ENCODE measurements around the gene DPYD.

Gene DPYD

GRCh38 chr1:97727029-97727428 lies 193.8 kb downstream of the DPYD start:
- no peaks in the 10 kb centered on the region for H3K27me3 ChIP-seq (ENCODE audit: insufficient read depth, insufficient read length)
- no peak overlapping the region for H3K4me3 ChIP-seq (ENCODE audit: insufficient read length, low read depth)
- no peaks in the 10 kb centered on the region for H3K4me1 ChIP-seq (ENCODE audit: insufficient read depth, insufficient read length)
- H3K9me3 ChIP-seq (ENCODE audit: insufficient read depth, low read length), result no peaks in the 10 kb centered on the region
- H3K36me3 ChIP-seq (ENCODE audit: insufficient read depth, insufficient read length, low read length), result no peaks in the 10 kb centered on the region
- TF ChIP-seq ZNF274 (IDR thresholded peaks at IDR 0.05; ENCODE audit: low read depth, low read length) (no peak), YY1 (IDR thresholded peaks at IDR 0.05; ENCODE audit: insufficient read depth, insufficient read length) (no peak), SUZ12 (IDR thresholded peaks at IDR 0.05; ENCODE audit: extremely low read depth, insufficient read depth, insufficient read length) (no peak)
- DNase-seq (ENCODE audit: low read depth, low spot score), result no peak
- no peak overlapping the region for H3K9ac ChIP-seq (ENCODE audit: insufficient read length, low read depth)

GRCh38 chr1:97726386-97726785 lies 194.4 kb downstream of the DPYD start:
- no peak for DNase-seq (ENCODE audit: low read depth, low spot score)
- Histone ChIP-seq H3K4me1 (ENCODE audit: insufficient read depth, insufficient read length) (no peaks in the 10 kb centered on the region), H3K4me3 (ENCODE audit: insufficient read length, low read depth) (no peak overlapping the region), H3K27me3 (ENCODE audit: insufficient read depth, insufficient read length) (no peaks in the 10 kb centered on the region), H3K36me3 (ENCODE audit: insufficient read depth, insufficient read length, low read length) (no peaks in the 10 kb centered on the region), H3K9ac (ENCODE audit: insufficient read length, low read depth) (no peak overlapping the region), H3K9me3 (ENCODE audit: insufficient read depth, low read length) (no peaks in the 10 kb centered on the region)
- TF ChIP-seq YY1 (IDR thresholded peaks at IDR 0.05; ENCODE audit: insufficient read depth, insufficient read length) (no peak), ZNF274 (IDR thresholded peaks at IDR 0.05; ENCODE audit: low read depth, low read length) (no peak), SUZ12 (IDR thresholded peaks at IDR 0.05; ENCODE audit: extremely low read depth, insufficient read depth, insufficient read length) (no peak)

GRCh38 chr1:97721221-97721620 lies 199.6 kb downstream of the DPYD start:
- DNase-seq (ENCODE audit: low read depth, low spot score), result no peak
- Histone ChIP-seq H3K4me1 (ENCODE audit: insufficient read depth, insufficient read length) (no peaks in the 10 kb centered on the region), H3K4me3 (ENCODE audit: insufficient read length, low read depth) (no peak overlapping the region), H3K36me3 (ENCODE audit: insufficient read depth, insufficient read length, low read length) (no peaks in the 10 kb centered on the region), H3K9me3 (ENCODE audit: insufficient read depth, low read length) (no peaks in the 10 kb centered on the region), H3K9ac (ENCODE audit: insufficient read length, low read depth) (no peak overlapping the region), H3K27me3 (ENCODE audit: insufficient read depth, insufficient read length) (no peaks in the 10 kb centered on the region)
- no peak for TF ChIP-seq YY1 (IDR thresholded peaks at IDR 0.05; ENCODE audit: insufficient read depth, insufficient read length)
- TF ChIP-seq SUZ12 (IDR thresholded peaks at IDR 0.05; ENCODE audit: extremely low read depth, insufficient read depth, insufficient read length), result no peak
- TF ChIP-seq ZNF274 (IDR thresholded peaks at IDR 0.05; ENCODE audit: low read depth, low read length), result no peak

- no peak overlapping the region for H3K4me3 ChIP-seq (ENCODE audit: insufficient read length, low read depth)
Observed at GRCh38 chr1:97712980-97713379, 207.9 kb downstream of the DPYD start.

GRCh38 chr1:97711858-97712257 lies 209.0 kb downstream of the DPYD start:
- TF ChIP-seq ZNF274 (IDR thresholded peaks at IDR 0.05; ENCODE audit: low read depth, low read length) (no peak), YY1 (IDR thresholded peaks at IDR 0.05; ENCODE audit: insufficient read depth, insufficient read length) (no peak), SUZ12 (IDR thresholded peaks at IDR 0.05; ENCODE audit: extremely low read depth, insufficient read depth, insufficient read length) (no peak)
- Histone ChIP-seq H3K9ac (ENCODE audit: insufficient read length, low read depth) (no peak overlapping the region), H3K4me3 (ENCODE audit: insufficient read length, low read depth) (no peak overlapping the region), H3K9me3 (ENCODE audit: insufficient read depth, low read length) (no peaks in the 10 kb centered on the region), H3K36me3 (ENCODE audit: insufficient read depth, insufficient read length, low read length) (no peaks in the 10 kb centered on the region), H3K4me1 (ENCODE audit: insufficient read depth, insufficient read length) (no peaks in the 10 kb centered on the region), H3K27me3 (ENCODE audit: insufficient read depth, insufficient read length) (no peaks in the 10 kb centered on the region)
- DNase-seq (ENCODE audit: low read depth, low spot score), result no peak

More at GRCh38 chr1:97712980-97713379, 207.9 kb downstream of the DPYD start:
- Histone ChIP-seq H3K9me3 (ENCODE audit: insufficient read depth, low read length) (no peaks in the 10 kb centered on the region), H3K9ac (ENCODE audit: insufficient read length, low read depth) (no peak overlapping the region), H3K4me1 (ENCODE audit: insufficient read depth, insufficient read length) (no peaks in the 10 kb centered on the region), H3K36me3 (ENCODE audit: insufficient read depth, insufficient read length, low read length) (no peaks in the 10 kb centered on the region), H3K27me3 (ENCODE audit: insufficient read depth, insufficient read length) (no peaks in the 10 kb centered on the region)
- no peak for DNase-seq (ENCODE audit: low read depth, low spot score)
- TF ChIP-seq ZNF274 (IDR thresholded peaks at IDR 0.05; ENCODE audit: low read depth, low read length) (no peak), SUZ12 (IDR thresholded peaks at IDR 0.05; ENCODE audit: extremely low read depth, insufficient read depth, insufficient read length) (no peak), YY1 (IDR thresholded peaks at IDR 0.05; ENCODE audit: insufficient read depth, insufficient read length) (no peak)

- Histone ChIP-seq H3K4me1 (ENCODE audit: insufficient read depth, insufficient read length) (no peaks in the 10 kb centered on the region), H3K4me3 (ENCODE audit: insufficient read length, low read depth) (no peak overlapping the region), H3K36me3 (ENCODE audit: insufficient read depth, insufficient read length, low read length) (no peaks in the 10 kb centered on the region), H3K9me3 (ENCODE audit: insufficient read depth, low read length) (no peaks in the 10 kb centered on the region), H3K27me3 (ENCODE audit: insufficient read depth, insufficient read length) (no peaks in the 10 kb centered on the region), H3K9ac (ENCODE audit: insufficient read length, low read depth) (no peak overlapping the region)
- DNase-seq (ENCODE audit: low read depth, low spot score), result no peak
- TF ChIP-seq ZNF274 (IDR thresholded peaks at IDR 0.05; ENCODE audit: low read depth, low read length), result no peak
- TF ChIP-seq SUZ12 (IDR thresholded peaks at IDR 0.05; ENCODE audit: extremely low read depth, insufficient read depth, insufficient read length), result no peak
- TF ChIP-seq YY1 (IDR thresholded peaks at IDR 0.05; ENCODE audit: insufficient read depth, insufficient read length), result no peak
Observed at GRCh38 chr1:97693601-97694000, 227.2 kb downstream of the DPYD start.

- DNase-seq (ENCODE audit: low read depth, low spot score), result no peak
- Histone ChIP-seq H3K4me1 (ENCODE audit: insufficient read depth, insufficient read length) (no peaks in the 10 kb centered on the region), H3K27me3 (ENCODE audit: insufficient read depth, insufficient read length) (no peaks in the 10 kb centered on the region), H3K9ac (ENCODE audit: insufficient read length, low read depth) (no peak overlapping the region), H3K9me3 (ENCODE audit: insufficient read depth, low read length) (no peaks in the 10 kb centered on the region), H3K36me3 (ENCODE audit: insufficient read depth, insufficient read length, low read length) (no peaks in the 10 kb centered on the region), H3K4me3 (ENCODE audit: insufficient read length, low read depth) (no peak overlapping the region)
- TF ChIP-seq SUZ12 (IDR thresholded peaks at IDR 0.05; ENCODE audit: extremely low read depth, insufficient read depth, insufficient read length), result no peak
- no peak for TF ChIP-seq ZNF274 (IDR thresholded peaks at IDR 0.05; ENCODE audit: low read depth, low read length)
- TF ChIP-seq YY1 (IDR thresholded peaks at IDR 0.05; ENCODE audit: insufficient read depth, insufficient read length), result no peak
Observed at GRCh38 chr1:97691325-97691724, 229.5 kb downstream of the DPYD start.
